Measurements from ENCODE around the gene CPNE2.
"Not testable (repeated sequence)": the region's sequence is repeated elsewhere in the genome, so short reads cannot be mapped to it uniquely, and the experiment has no call there.

Gene CPNE2

GRCh38 chr16:57058291-57058861 is 34.0 kb upstream of the CPNE2 start:
- no peaks in the 10 kb centered on the region for H3K9me3 ChIP-seq
- H3K4me3 ChIP-seq, result no peak overlapping the region
- H3K27me3 ChIP-seq, result no peaks in the 10 kb centered on the region
- H3K27ac ChIP-seq, result no peak overlapping the region
- DNase-seq, result no peak
- no peak for TF ChIP-seq CTCF (IDR thresholded peaks at IDR 0.05)
- H3K4me1 ChIP-seq, result peaks cover 8 to 19% (median 13%) of the 10 kb centered on the region in 4 donors
- H3K36me3 ChIP-seq, result peaks cover 0 to 45% (median 25%) of the 10 kb centered on the region in 3 donors
- intact Hi-C loops (cut with DNase I; ENCODE audit: low total_unique reads), result no loop called here

GRCh38 chr16:57060323-57061083 is 31.9 kb upstream of the CPNE2 start:
- Histone ChIP-seq H3K36me3 (peaks cover 0 to 27% (median 11%) of the 10 kb centered on the region in 3 donors), H3K4me3 (no peak overlapping the region), H3K9me3 (no peaks in the 10 kb centered on the region), H3K27ac (peak overlapping the region; percentile 86 to 92), H3K27me3 (no peaks in the 10 kb centered on the region), H3K4me1 (peaks cover 8 to 19% (median 13%) of the 10 kb centered on the region in 4 donors)
- TF ChIP-seq CTCF (IDR thresholded peaks at IDR 0.05), result no peak
- intact Hi-C loops (cut with DNase I; ENCODE audit: low total_unique reads), result no loop called here
- no peak for DNase-seq

- no peaks in the 10 kb centered on the region for H3K27me3 ChIP-seq
- TF ChIP-seq CTCF (IDR thresholded peaks at IDR 0.05), result no peak
- H3K36me3 ChIP-seq, result peaks cover 0 to 19% (median 6%) of the 10 kb centered on the region in 3 donors
- peaks cover 8 to 19% (median 13%) of the 10 kb centered on the region in 4 donors for H3K4me1 ChIP-seq
- DNase-seq, result peak; percentile 90 to 97
- peak overlapping the region; percentile 86 to 92 for H3K27ac ChIP-seq
- intact Hi-C loops (cut with DNase I; ENCODE audit: low total_unique reads), result no loop called here
- peak overlapping the region in 1 of 2 donors; percentile 31 for H3K4me3 ChIP-seq
- no peaks in the 10 kb centered on the region for H3K9me3 ChIP-seq
These were observed 31.1 kb upstream of the CPNE2 start for GRCh38 chr16:57061084-57061905.

- intact Hi-C loops (cut with DNase I; ENCODE audit: low total_unique reads), result no loop called here
- TF ChIP-seq CTCF (IDR thresholded peaks at IDR 0.05), result no peak
- H3K27me3 ChIP-seq, result no peaks in the 10 kb centered on the region
- H3K9me3 ChIP-seq, result no peaks in the 10 kb centered on the region
- H3K36me3 ChIP-seq, result peaks cover 0 to 21% (median 0%) of the 10 kb centered on the region in 3 donors
- DNase-seq, result no peak
- no peak overlapping the region for H3K4me3 ChIP-seq
- H3K4me1 ChIP-seq, result peaks cover 8 to 19% (median 13%) of the 10 kb centered on the region in 4 donors
- peak overlapping the region; percentile 86 to 92 for H3K27ac ChIP-seq
These were observed 30.1 kb upstream of the CPNE2 start for GRCh38 chr16:57062329-57062728.

GRCh38 chr16:57063189-57063588 is 29.2 kb upstream of the CPNE2 start:
- DNase-seq; H3K9me3 ChIP-seq; H3K27me3 ChIP-seq; H3K4me3 ChIP-seq; intact Hi-C loops (cut with DNase I; ENCODE audit: low total_unique reads); H3K27ac ChIP-seq: not testable (repeated sequence)
- H3K4me1 ChIP-seq, result peaks cover 8 to 19% (median 13%) of the 10 kb centered on the region in 4 donors
- peaks cover 0 to 13% (median 5%) of the 10 kb centered on the region in 3 donors for H3K36me3 ChIP-seq

Measured in tibial artery (tissue), 4 donors.